ENCODE measurements around the gene ANKRD39.

The ANKRD39 gene

DNA sequence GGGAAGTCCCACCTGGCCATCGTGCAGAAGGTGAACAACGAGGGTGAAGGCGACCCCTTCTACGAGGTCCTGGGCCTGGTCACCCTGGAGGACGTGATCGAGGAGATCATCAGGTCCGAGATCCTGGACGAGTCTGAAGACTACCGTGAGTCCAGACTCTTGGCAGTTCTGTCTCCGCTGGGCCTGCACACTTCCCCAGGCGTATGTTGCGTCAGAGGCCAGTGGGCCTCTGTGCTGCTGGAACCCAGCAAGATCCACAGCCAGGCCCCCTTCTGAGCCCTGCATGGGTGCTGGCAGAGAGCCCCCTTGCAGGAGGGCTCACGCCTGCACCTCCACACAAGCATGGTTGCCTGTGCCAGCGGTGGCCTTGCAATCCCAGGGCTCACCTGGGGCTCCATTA lies 32.8 kb downstream of the ANKRD39 start:
- no peak for DNase-seq

DNA sequence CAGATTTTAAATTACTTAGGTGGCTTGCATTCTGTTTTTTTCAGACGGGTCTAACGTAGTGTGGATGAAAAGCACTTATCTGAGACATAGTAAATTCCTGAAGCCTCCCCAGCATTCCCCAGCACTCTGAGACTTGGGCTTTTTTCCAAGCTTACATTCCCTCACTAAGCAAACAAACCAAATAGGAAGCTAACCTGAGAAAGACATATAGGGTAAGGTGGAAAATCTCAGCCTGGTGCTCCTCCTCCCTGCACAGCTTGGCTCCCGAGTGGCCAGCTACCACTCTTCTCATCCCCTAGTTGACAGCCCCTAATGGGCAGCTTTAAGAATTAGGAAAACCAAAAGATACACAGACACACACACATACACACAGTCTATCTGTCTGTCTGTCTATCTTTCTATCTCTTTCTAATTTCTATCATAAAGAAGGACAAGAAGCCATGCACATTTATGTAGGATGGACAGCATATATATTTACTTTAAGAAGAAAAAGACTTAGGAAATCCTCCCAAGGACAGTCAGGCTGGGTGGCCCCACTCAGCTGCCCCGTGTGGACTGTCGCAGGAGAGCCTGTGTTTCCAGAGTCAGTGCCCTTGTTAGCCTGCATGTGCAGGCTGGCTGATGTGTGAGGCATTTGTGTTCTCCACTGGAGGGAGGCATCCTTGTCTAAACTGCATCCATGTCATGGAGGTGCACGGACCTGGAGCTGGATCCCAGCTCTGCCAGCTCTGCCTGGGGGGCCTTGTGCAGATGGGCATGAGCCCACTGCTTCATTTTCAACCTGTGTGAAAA lies 33.5 kb downstream of the ANKRD39 start:
- DNase-seq, result no peak

DNA sequence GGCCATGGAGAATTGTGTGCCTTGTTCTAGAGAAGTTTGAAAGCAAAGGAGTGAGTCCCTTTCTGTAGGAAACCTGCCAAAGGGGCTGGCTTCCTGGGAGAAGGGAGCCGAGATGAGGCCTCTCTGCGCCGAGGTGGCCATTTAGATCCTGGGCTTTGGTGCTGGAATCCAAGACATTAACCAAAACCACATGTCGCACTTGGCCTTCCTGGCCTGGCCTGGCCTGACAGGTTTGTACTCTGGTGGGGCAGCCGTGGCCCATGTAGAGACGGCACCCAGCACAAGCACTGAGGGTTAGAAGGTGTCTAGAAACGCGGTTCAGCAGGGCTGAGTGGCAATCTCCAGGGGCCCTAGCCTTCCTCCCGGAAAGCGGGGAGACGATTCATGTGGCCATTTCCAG lies 34.6 kb downstream of the ANKRD39 start:
- no peak for DNase-seq

DNA sequence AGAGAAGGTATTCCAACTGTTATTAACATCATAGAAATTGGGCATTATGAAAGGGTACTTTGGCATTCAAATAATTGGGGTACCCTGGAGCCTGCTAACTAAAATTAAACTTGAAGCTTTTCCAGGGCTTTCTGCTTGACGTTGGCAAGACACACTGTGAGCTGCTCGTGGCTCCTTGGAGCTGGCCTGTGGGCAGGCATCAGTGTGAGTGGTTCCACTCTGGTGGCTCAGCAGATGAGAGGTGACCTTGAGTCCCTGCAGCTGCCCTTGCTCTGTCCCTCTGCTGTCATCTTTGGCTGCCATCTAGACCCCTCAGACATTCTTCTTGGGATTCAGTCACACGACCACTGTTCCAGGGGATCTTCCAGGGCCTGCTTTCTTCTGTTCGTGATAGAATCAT lies 35.0 kb downstream of the ANKRD39 start:
- no peak for DNase-seq

GRCh38 chr2:96821113-96821675 lies 36.6 kb downstream of the ANKRD39 start:
- no peak for DNase-seq

- no peak for DNase-seq
Observed at GRCh38 chr2:96819876-96820511, 37.8 kb downstream of the ANKRD39 start.

DNA sequence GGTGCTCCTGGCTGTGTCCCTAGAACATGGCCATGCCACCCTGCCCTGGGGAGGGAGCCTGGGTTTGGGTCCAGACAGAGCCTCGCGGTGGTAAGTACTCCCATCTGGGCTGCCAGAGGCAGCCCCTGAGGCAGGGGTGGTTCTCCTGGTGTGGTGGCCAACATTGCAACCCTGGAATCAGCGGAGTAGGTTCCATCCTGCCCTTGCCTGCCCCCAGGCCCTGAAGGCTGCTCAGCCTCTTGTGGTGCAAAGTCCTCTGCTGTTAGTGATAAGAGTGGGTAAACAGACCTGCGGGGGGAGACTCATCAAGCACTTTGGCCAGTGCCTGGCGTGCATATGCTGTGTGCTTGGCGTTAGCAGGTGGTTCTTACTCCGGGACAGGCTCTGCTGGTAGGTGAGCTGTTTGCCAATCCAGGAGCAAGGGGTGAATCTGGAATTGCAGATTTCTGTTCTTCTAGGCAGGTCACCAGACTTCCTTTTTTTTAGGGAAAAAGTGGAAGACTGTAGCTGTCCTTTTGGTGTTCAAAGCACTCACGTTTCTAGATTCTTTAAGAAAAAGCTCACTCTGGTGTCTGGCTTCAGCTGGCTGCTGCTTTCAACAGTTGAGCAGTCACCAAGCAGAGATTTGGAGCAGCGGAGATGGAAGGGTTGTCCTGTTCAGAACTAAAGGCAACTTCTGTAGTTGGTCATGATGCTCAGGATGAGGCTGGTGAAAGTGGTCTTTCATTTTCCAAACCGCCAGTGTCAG lies 38.5 kb downstream of the ANKRD39 start:
- DNase-seq, result no peak

DNA sequence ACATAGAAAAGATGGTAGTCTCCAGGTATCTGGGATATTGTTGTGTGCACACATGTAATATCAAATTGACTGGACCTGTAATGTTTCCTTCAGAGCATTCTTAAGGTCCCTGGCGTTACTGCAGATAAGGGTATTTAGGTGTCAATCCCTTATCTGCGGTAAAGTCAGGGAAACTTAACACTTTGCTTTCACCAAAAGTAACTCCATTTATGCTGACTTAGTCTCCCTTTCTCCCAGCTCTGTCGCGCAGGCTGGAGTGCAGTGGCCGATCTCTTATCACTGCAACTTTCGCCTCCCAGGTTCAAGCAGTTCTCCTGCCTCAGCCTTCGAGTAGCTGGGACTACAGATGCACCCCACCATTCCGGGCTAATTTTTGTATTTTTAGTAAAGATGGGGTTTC lies 39.9 kb downstream of the ANKRD39 start:
- no peak for DNase-seq

DNA sequence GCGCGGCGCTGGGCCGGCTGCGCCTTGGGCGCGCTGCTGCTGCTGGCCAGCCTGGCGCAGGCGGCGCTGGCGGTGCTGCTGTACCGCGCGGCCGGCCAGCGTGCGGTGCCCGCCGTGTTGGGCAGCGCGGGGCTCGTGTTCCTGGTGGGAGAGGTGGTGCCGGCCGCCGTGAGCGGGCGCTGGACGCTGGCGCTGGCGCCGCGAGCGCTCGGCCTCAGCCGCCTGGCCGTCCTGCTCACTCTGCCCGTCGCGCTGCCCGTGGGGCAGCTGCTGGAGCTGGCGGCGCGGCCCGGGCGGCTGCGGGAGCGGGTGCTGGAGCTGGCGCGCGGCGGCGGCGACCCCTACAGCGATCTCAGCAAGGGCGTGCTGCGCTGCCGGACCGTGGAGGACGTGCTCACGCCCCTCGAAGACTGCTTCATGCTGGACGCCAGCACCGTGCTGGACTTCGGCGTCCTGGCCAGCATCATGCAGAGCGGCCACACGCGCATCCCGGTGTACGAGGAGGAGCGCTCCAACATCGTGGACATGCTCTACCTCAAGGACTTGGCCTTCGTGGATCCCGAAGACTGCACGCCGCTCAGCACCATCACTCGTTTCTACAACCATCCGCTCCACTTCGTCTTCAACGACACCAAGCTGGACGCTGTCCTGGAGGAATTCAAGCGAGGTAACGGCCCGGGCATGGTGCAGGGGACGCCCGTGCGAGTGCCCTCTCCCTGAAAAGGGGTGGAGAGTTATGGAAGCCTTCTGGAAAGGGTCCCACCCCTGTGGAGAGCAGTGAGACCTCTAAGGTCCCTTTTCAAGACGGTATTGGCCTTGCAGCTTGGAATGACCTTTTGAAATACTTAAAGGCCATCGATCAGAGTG lies 40.7 kb downstream of the ANKRD39 start:
- no peak for DNase-seq

- DNase-seq, result peak; percentile 94
Observed at GRCh38 chr2:96816127-96816835, 41.5 kb downstream of the ANKRD39 start, which contains the start of gene CNNM3. Gene CNNM3 (plus strand): TSS chr2:96816268. CDS start chr2:96816278, 10 bp downstream.

DNA sequence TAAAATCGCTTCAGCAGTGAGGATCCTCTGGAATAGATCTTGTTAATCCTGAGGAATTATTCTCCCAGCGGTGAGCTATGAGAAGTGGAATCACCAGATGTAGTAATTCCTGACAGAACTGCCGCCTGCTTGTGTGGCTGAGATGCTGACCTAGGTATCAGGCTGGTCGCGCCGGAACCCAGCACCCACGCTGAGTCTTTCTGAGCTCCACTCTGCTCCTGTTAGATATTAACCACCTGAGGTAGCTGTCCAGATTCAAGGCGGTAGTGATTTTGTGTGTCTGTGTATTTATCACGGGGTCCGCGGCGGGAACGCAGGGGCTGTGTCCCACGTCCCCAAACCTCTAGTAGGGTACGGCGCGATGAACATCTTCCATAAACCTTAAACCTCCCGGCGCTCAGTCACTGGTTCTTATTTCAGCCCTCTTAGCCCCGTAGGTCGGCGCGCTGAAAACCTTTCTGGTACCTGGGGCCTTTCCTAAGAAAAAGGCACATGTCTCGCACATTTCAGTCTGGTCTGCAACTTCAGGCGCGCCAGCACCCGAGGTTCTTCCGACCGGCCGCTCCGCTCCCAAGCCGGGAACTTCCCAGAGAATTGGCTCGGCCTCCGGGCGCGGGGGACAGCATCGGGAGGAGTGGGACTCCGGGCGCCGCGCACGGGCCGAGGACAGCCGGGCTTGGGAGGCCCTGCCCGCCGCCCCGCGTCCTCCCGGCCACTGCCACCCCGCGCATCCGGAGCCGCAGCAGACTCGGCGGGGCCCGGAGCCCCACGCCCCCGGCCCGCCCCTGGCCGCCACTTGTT lies 42.3 kb downstream of the ANKRD39 start:
- DNase-seq, result peak; percentile 26

GRCh38 chr2:96813656-96814055 lies 44.2 kb downstream of the ANKRD39 start:
- no peak for DNase-seq

- DNase-seq, result no peak
Observed at GRCh38 chr2:96811917-96812316, 45.9 kb downstream of the ANKRD39 start.

DNA sequence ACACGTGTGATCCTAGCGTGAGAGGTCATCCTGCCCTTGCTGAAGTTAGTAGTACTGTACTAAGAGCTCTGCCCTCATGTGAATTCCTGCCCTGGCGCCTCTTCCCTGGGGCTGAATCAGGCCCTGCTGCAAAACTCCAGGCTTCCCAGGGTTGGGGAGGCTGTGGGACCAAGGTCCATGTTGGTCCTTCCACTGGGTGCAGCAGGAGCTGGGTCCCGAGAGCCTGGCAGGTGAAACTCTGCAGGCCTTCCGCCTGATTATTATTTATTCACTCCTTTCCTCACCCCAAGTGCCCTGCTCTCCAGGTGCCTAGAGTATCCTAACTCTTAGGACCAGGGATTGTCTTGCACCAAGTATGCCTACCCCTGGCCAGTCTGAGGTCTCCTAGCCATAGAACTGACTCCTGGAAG lies 47.0 kb downstream of the ANKRD39 start:
- no peak for DNase-seq

GRCh38 chr2:96809951-96810782 lies 47.6 kb downstream of the ANKRD39 start:
- no peak for DNase-seq

GRCh38 chr2:96809216-96809882 lies 48.5 kb downstream of the ANKRD39 start:
- DNase-seq, result no peak

DNA sequence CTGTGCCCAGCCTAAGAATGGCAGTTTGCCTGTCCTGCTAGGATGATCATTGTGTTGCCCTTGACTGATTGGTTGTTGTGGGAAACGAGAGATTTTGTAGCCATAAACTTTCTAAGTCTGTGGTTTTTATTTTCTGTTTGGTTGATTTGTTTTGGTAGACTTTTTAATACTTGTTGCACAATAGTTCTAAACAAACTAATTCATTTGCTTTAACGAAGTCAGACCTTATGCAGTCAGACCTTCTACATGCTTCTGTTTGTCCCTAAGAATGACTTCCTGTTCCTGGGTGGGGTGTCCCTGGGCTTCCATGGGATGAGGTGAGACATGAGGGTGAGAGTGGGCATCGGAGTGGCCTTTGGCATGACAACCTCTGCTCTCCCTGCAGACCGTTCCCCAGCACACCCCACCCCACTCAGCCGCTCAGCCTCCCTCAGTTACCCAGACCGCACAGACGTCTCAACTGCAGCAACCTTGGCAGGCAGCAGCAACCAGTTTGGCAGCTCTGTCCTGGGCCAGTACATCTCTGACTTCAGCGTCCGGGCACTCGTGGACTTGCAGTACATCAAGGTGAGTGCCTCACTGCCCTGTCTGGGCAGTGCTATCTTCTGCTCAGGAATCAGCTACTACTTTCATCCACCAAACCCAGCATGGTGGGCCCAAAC lies 49.5 kb downstream of the ANKRD39 start:
- DNase-seq, result no peak

GRCh38 chr2:96807127-96807471 lies 50.7 kb downstream of the ANKRD39 start:
- DNase-seq, result no peak
